Skeletal muscle tissue (tissue), 4 donors: ENCODE results near the gene KCNT1. TPM values are rescaled to one million over a fixed set of nuclear protein-coding genes. Genes with fewer than 3 reads are reported as not detected.

Experiments used
- H3K27ac ChIP-seq: one replicate; pipeline ENCODE4 v1.7.0; 2013; ENCODE audit warnings: mild to moderate bottlenecking, low read depth, low read length, inconsistent platforms
- H3K27me3 ChIP-seq, 3 donors: one replicate each; pipeline ENCODE4 v1.7.0; 2013; ENCODE audit warnings: low read length in 3 of 3; ENCODE audit not compliant: control insufficient read depth in 3 of 3, insufficient read depth in 3 of 3
- H3K36me3 ChIP-seq, 3 donors: one replicate each; pipeline ENCODE4 v1.7.0; 2013; ENCODE audit warnings: low read length in 3 of 3; ENCODE audit not compliant: control insufficient read depth in 3 of 3, insufficient read depth in 3 of 3
- H3K4me1 ChIP-seq, 3 donors: one replicate each; pipeline ENCODE4 v1.7.0; 2013; ENCODE audit warnings: low read length in 3 of 3, mild to moderate bottlenecking in 3 of 3; ENCODE audit not compliant: control insufficient read depth in 3 of 3, insufficient read depth in 3 of 3
- H3K4me3 ChIP-seq, 3 donors: one replicate each; pipeline ENCODE4 v1.7.0; 2013; ENCODE audit warnings: low read length in 3 of 3
- H3K9ac ChIP-seq, 3 donors: one replicate each; pipeline ENCODE4 v1.7.0; 2013; ENCODE audit warnings: low read length in 3 of 3, mild to moderate bottlenecking in 3 of 3, moderate library complexity in 2 of 3, low read depth in 1 of 3
- H3K9me3 ChIP-seq, 3 donors: one replicate each; pipeline ENCODE4 v1.7.0; 2013; ENCODE audit warnings: low read length in 3 of 3; ENCODE audit not compliant: control insufficient read depth in 3 of 3
- total RNA-seq: library from RNA; depleted of rRNA; stranded (reverse); fragments of >200 nt; gene quantifications from one replicate; pipeline ENCODE4 v1.2.3, GENCODE V29; 2014
- donor health status: Osteomylitis.

Gene KCNT1
- total RNA-seq, 1 donor from 2014 or later: 1.6 TPM

DNA sequence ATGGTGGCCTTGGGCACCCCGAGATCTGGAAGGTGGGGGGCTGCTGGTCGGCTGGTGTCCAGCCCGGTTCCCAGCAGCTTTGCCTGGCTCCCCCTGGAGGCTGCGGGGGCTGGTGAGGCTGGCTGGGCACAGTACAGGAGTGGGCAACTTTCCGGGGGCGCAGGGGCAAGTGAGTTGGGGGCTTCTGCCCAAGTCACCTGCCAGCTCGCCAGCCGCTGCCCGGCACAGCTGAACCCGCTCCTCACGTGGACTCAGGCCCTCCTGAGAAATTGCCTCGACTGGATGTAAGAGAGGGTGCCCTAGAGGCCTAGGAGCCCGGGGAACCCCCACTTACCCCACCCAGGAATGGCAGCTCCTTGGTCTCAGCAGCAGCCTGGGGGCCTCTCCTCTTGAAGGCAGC, 15.4 kb downstream of the KCNT1 start:
- no peaks in the 10 kb centered on the region for H3K4me1 ChIP-seq
- no peaks in the 10 kb centered on the region for H3K9me3 ChIP-seq
- H3K27ac ChIP-seq: no peak overlapping the region
- peaks cover 54 to 64% (median 62%) of the 10 kb centered on the region in 3 donors for H3K27me3 ChIP-seq
- H3K4me3 ChIP-seq: no peak overlapping the region
- no peaks in the 10 kb centered on the region for H3K36me3 ChIP-seq
- H3K9ac ChIP-seq: no peak overlapping the region

- Histone ChIP-seq H3K4me1 (no peaks in the 10 kb centered on the region), H3K9ac (no peak overlapping the region), H3K27me3 (peaks cover 47 to 52% (median 51%) of the 10 kb centered on the region in 3 donors)
These were observed 16.6 kb downstream of the KCNT1 start for GRCh38 chr9:135718616-135719015.

GRCh38 chr9:135719472-135719871, 17.5 kb downstream of the KCNT1 start:
- H3K9ac ChIP-seq: no peak overlapping the region
- H3K9me3 ChIP-seq: no peaks in the 10 kb centered on the region
- no peaks in the 10 kb centered on the region for H3K36me3 ChIP-seq
- no peaks in the 10 kb centered on the region for H3K4me1 ChIP-seq
- H3K27me3 ChIP-seq: peaks cover 43 to 49% (median 47%) of the 10 kb centered on the region in 3 donors
- no peak overlapping the region for H3K4me3 ChIP-seq
- no peak overlapping the region for H3K27ac ChIP-seq

More at GRCh38 chr9:135718616-135719015, 16.6 kb downstream of the KCNT1 start:
- H3K27ac ChIP-seq: no peak overlapping the region
- no peaks in the 10 kb centered on the region for H3K9me3 ChIP-seq
- no peaks in the 10 kb centered on the region for H3K36me3 ChIP-seq
- no peak overlapping the region for H3K4me3 ChIP-seq

DNA sequence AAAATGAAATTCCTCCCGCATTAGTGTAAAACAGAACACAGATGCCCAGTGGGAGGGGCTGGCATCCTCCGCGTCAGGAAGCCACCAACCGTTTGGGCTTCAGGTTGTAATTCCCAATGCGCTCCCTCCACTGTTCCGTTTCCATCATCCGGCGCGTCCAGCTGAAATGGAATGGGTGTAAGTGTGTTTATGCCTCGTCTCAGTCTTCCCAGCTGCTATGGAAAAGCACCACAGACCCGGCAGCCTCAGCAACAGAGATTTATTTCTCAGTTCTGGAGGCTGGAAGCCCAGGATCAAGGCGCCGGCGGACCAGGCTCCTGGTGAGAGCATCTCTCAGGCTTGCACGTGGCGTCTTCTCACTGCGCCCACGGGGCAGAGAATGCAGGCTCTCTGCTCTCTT, 20.4 kb downstream of the KCNT1 start:
- Histone ChIP-seq H3K9ac (no peak overlapping the region), H3K4me3 (no peak overlapping the region), H3K4me1 (no peaks in the 10 kb centered on the region), H3K36me3 (no peaks in the 10 kb centered on the region), H3K27ac (no peak overlapping the region), H3K9me3 (no peaks in the 10 kb centered on the region), H3K27me3 (peaks cover 19 to 31% (median 24%) of the 10 kb centered on the region in 3 donors)

DNA sequence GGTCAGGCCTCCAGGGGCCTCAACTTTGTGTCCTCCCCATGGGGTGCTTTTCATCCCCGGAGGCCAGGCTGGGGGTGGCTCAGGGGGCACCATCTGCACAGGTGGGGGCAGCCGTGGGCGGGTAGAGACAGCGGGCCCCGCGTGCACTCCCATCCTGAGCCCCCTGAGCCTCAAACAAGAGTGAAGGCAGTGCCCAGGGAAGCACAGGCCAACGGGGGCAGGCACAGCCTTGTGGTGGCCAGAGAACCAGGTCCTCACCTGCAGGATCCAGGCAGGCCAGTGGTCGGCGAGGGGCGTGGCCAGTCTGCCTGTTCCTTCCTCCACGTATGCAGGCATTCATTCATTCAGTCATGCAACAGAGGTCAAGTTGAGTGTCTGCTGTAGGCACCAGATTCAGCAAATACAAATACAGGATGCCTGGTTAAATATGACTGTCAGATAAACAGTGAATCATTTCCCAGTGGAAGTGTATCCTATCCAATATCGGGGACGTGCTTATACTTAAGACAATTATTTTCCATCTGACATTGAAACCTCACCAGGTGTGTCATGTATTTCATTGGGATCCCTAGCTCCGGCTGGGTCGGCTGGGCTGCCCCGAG, 22.3 kb downstream of the KCNT1 start:
- Histone ChIP-seq H3K27me3 (peaks cover 8 to 13% (median 8%) of the 10 kb centered on the region in 3 donors), H3K36me3 (no peaks in the 10 kb centered on the region), H3K9me3 (no peaks in the 10 kb centered on the region), H3K4me1 (no peaks in the 10 kb centered on the region), H3K9ac (no peak overlapping the region), H3K4me3 (no peak overlapping the region), H3K27ac (no peak overlapping the region)

DNA sequence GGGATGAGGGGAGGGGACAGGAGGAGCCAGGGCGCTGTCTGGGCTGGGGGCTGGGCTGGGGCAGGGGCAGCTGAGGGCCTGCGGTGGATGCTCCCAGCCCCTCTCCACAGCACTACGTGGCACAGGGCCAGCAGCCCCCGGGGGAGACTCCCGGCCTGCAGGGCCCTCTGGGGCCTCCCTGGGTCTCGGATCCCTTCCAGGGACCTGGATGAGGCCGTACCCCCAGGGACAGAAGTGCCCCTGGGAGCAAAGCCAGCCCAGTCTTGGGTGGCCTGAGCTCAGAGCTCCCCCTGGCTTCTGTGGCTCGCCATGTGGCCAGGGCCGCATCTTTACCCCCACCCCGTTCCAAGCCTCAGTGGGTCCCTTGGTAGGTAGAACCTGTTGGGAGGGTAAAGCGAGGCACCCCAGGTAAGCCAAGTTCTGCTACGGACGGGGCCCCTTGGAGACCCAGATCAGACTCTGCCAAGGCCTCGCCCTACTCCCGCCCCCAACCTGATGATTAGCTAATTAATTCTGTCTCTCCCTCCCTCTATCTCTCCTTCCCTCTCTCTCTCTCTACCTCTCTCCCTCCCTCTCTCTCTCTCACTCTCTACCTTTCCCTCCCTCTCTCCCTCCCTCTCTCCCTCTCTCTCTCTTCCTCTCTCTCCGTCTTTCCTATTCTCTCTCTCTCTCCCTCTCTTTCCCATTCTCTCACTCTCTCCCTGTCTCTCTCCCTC, 24.3 kb downstream of the KCNT1 start:
- Histone ChIP-seq H3K4me1 (no peaks in the 10 kb centered on the region), H3K36me3 (no peaks in the 10 kb centered on the region), H3K9ac (no peak overlapping the region), H3K4me3 (no peak overlapping the region), H3K9me3 (peaks cover 0 to 3% (median under 1%) of the 10 kb centered on the region in 3 donors), H3K27me3 (peaks cover 7 to 8% (median 8%) of the 10 kb centered on the region in 3 donors), H3K27ac (no peak overlapping the region)

DNA sequence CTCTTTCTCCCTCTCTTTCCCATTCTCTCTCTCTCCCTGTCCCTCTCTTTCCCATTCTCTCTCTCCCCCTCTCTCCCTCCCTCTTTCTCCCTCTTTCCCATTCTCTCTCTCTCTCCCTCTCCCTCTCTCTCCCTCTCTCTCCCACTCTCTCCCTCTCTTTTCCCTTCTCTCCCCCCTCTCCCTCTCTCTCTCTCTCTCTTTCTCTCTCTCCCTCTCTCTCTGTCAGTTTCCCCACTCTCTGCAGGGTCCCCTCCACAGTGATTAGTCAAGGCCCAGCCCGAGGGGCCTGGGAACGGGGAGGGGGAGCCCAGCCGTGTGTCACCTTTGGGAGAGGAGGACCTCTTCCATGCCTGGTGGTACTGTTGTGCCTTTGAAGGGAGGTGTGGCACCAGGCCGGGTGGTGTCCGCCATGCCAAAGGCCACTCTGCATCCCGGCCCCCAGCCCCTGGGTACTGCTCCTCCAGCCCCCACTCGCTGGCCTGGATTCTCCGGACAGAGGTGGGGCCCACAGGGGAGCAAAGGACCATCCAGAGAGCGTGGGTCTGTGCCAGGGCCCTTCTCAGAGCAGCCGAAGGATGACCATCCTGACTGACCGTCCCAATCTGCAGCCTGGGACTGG, 25.4 kb downstream of the KCNT1 start:
- H3K36me3 ChIP-seq: no peaks in the 10 kb centered on the region
- H3K27ac ChIP-seq: no peak overlapping the region
- H3K9me3 ChIP-seq: peaks cover 0 to 3% (median 3%) of the 10 kb centered on the region in 3 donors
- H3K27me3 ChIP-seq: peaks cover under 1 to 10% (median 4%) of the 10 kb centered on the region in 3 donors
- H3K9ac ChIP-seq: no peak overlapping the region
- H3K4me1 ChIP-seq: no peaks in the 10 kb centered on the region
- H3K4me3 ChIP-seq: no peak overlapping the region

GRCh38 chr9:135728436-135729110, 26.6 kb downstream of the KCNT1 start:
- Histone ChIP-seq H3K4me3 (no peak overlapping the region), H3K36me3 (no peaks in the 10 kb centered on the region), H3K27me3 (peaks cover 0 to 12% (median 5%) of the 10 kb centered on the region in 3 donors), H3K4me1 (no peaks in the 10 kb centered on the region), H3K9me3 (peaks cover 0 to 3% (median 3%) of the 10 kb centered on the region in 3 donors), H3K27ac (no peak overlapping the region), H3K9ac (no peak overlapping the region)

- peaks cover 0 to 3% (median 3%) of the 10 kb centered on the region in 3 donors for H3K9me3 ChIP-seq
- H3K9ac ChIP-seq: no peak overlapping the region
- H3K27me3 ChIP-seq: peaks cover 0 to 20% (median 12%) of the 10 kb centered on the region in 3 donors
- no peaks in the 10 kb centered on the region for H3K4me1 ChIP-seq
- no peaks in the 10 kb centered on the region for H3K36me3 ChIP-seq
- no peak overlapping the region for H3K4me3 ChIP-seq
- H3K27ac ChIP-seq: no peak overlapping the region
These were observed 27.5 kb downstream of the KCNT1 start for GRCh38 chr9:135729480-135729879.
